Stimulated activated CD8-positive, alpha-beta memory T cell treated with anti-CD3 and anti-CD28 coated beads, Interleukin-7, amount 100 ng/mL, for 48 hours (primary cell): ENCODE measurements around the gene SPARCL1.
"Not testable (repeated sequence)": the region's sequence is repeated elsewhere in the genome, so short reads cannot be mapped to it uniquely, and the experiment has no call there.

ENCODE experiments used
- DNase-seq, 2 donors: peaks; one replicate each; pipeline ENCODE4 v3.0.0-alpha.2; 2020; ENCODE audit warnings: low read depth in 1 of 2; ENCODE audit errors: extremely low read depth in 1 of 2

SPARCL1 gene

GRCh38 chr4:87502580-87503238 is 26.5 kb downstream of the SPARCL1 start:
- no peak for DNase-seq

- DNase-seq = no peak
Measured at GRCh38 chr4:87500092-87500462, 29.1 kb downstream of the SPARCL1 start.

- no peak for DNase-seq
Measured at GRCh38 chr4:87499403-87500091, 29.6 kb downstream of the SPARCL1 start.

GRCh38 chr4:87498446-87498900 is 30.7 kb downstream of the SPARCL1 start:
- DNase-seq = no peak

- DNase-seq = no peak
Measured at GRCh38 chr4:87497578-87497977, 31.6 kb downstream of the SPARCL1 start.

- no peak for DNase-seq
Measured at GRCh38 chr4:87497159-87497558, 32.0 kb downstream of the SPARCL1 start.

- DNase-seq = no peak
Measured at GRCh38 chr4:87493115-87493514, 36.1 kb downstream of the SPARCL1 start.

GRCh38 chr4:87491851-87492250 is 37.3 kb downstream of the SPARCL1 start:
- not testable (repeated sequence) for DNase-seq

GRCh38 chr4:87491436-87491835 is 37.7 kb downstream of the SPARCL1 start:
- no peak for DNase-seq

GRCh38 chr4:87490664-87491369 is 38.4 kb downstream of the SPARCL1 start:
- no peak for DNase-seq

- DNase-seq = no peak
Measured at GRCh38 chr4:87489678-87490077, 39.5 kb downstream of the SPARCL1 start.

- DNase-seq = not testable (repeated sequence)
Measured at GRCh38 chr4:87488666-87489065, 40.5 kb downstream of the SPARCL1 start.

- not testable (repeated sequence) for DNase-seq
Measured at GRCh38 chr4:87483247-87483646, 45.9 kb downstream of the SPARCL1 start.

- no peak for DNase-seq
Measured at GRCh38 chr4:87481377-87481776, 47.8 kb downstream of the SPARCL1 start.

GRCh38 chr4:87478732-87479250 is 50.4 kb downstream of the SPARCL1 start:
- no peak for DNase-seq

- no peak for DNase-seq
Measured at GRCh38 chr4:87476934-87477333, 52.2 kb downstream of the SPARCL1 start.

- no peak for DNase-seq
Measured at GRCh38 chr4:87469390-87469789, 59.8 kb downstream of the SPARCL1 start.

- DNase-seq = no peak
Measured at GRCh38 chr4:87465739-87466366, 63.3 kb downstream of the SPARCL1 start.

GRCh38 chr4:87462102-87462501 is 67.1 kb downstream of the SPARCL1 start:
- DNase-seq = no peak

- no peak for DNase-seq
Measured at GRCh38 chr4:87461281-87461700, 67.9 kb downstream of the SPARCL1 start.

- no peak for DNase-seq
Measured at GRCh38 chr4:87458913-87459312, 70.3 kb downstream of the SPARCL1 start.
